Neural progenitor cell (in vitro differentiated cells): ENCODE data around the gene XPNPEP2. TPM values are rescaled to one million over a fixed set of nuclear protein-coding genes. Genes with fewer than 3 reads are reported as not detected.
A peak's percentile ranks its signal among the peaks of the same experiment; 100 is the strongest.

Experiments
- DNase-seq: peaks from one replicate; pipeline ENCODE4 v3.0.0-alpha.2; 2016; ENCODE audit warnings: low spot score
- H2AFZ ChIP-seq: fragments of 200-600 bp; sonication (generic); replicated peaks from 2 replicates; pipeline ENCODE4 v1.6.1; 2016; ENCODE audit warnings: antibody characterized with exemption
- H3F3A ChIP-seq: fragments of 200-600 bp; sonication (generic); 2 replicates; pipeline ENCODE4 v1.6.1; 2016; ENCODE audit warnings: antibody characterized with exemption, low read depth
- H3K27ac ChIP-seq: fragments of 200-600 bp; sonication (generic); 2 replicates; pipeline ENCODE4 v1.5.1; 2016; ENCODE audit warnings: mild to moderate bottlenecking
- H3K27me3 ChIP-seq: fragments of 200-600 bp; sonication (generic); 2 replicates; pipeline ENCODE4 v1.6.1; 2016; ENCODE audit warnings: mild to moderate bottlenecking, moderate library complexity
- H3K36me3 ChIP-seq: fragments of 200-600 bp; sonication (generic); 2 replicates; pipeline ENCODE4 v1.5.1; 2016
- H3K4me1 ChIP-seq: fragments of 200-600 bp; sonication (generic); 2 replicates; pipeline ENCODE4 v1.6.1; 2016; ENCODE audit warnings: mixed run types
- H3K4me2 ChIP-seq: fragments of 200-600 bp; sonication (generic); 2 replicates; pipeline ENCODE4 v1.6.1; 2016
- H3K4me3 ChIP-seq: fragments of 200-600 bp; sonication (generic); 2 replicates; pipeline ENCODE4 v1.5.1; 2016
- H3K79me2 ChIP-seq: fragments of 200-600 bp; sonication (generic); 2 replicates; pipeline ENCODE4 v1.6.1; 2016; ENCODE audit warnings: low read depth
- H3K9ac ChIP-seq: fragments of 200-600 bp; sonication (generic); 2 replicates; pipeline ENCODE4 v1.6.1; 2016
- H3K9me3 ChIP-seq: fragments of 200-600 bp; sonication (generic); 2 replicates; pipeline ENCODE4 v1.5.1; 2016; ENCODE audit warnings: low read depth
- H4K20me1 ChIP-seq: fragments of 200-600 bp; sonication (generic); 2 replicates; pipeline ENCODE4 v1.6.1; 2016; ENCODE audit warnings: low read depth
- H3K27ac Mint-ChIP-seq: 3 replicates; pipeline ENCODE4 v1.8.0; 2021; ENCODE audit warnings: mixed read lengths
- H3K27me3 Mint-ChIP-seq: 2 replicates; pipeline ENCODE4 v1.8.0; 2022; ENCODE audit warnings: low read depth, mild to moderate bottlenecking, inconsistent platforms, moderate library complexity, mixed read lengths; ENCODE audit not compliant: insufficient read depth
- H3K36me3 Mint-ChIP-seq: 3 replicates; pipeline ENCODE4 v1.8.0; 2021; ENCODE audit warnings: mixed read lengths
- H3K4me1 Mint-ChIP-seq: 3 replicates; pipeline ENCODE4 v1.8.0; 2021; ENCODE audit warnings: mixed read lengths
- H3K4me3 Mint-ChIP-seq: 3 replicates; pipeline ENCODE4 v1.8.0; 2021; ENCODE audit warnings: mild to moderate bottlenecking, moderate library complexity, mixed read lengths
- H3K9me3 Mint-ChIP-seq: 3 replicates; pipeline ENCODE4 v1.8.0; 2020; ENCODE audit warnings: mixed read lengths
- CTCF ChIP-seq: fragments of 200-600 bp; sonication (generic); IDR thresholded peaks from 2 replicates; pipeline ENCODE4 v1.5.1; 2017; ENCODE audit warnings: antibody characterized with exemption, mild to moderate bottlenecking
- EZH2 ChIP-seq: fragments of 200-600 bp; sonication (generic); IDR thresholded peaks from 2 replicates; pipeline ENCODE4 v1.6.1; 2017; ENCODE audit warnings: antibody characterized with exemption, mild to moderate bottlenecking, moderate library complexity
- EZH2phosphoT487 ChIP-seq: fragments of 200-600 bp; sonication (generic); IDR thresholded peaks from 2 replicates; pipeline ENCODE4 v1.6.1; 2017; ENCODE audit warnings: antibody characterized with exemption
- total RNA-seq: library from RNA; depleted of rRNA; stranded (reverse); fragments of >200 nt; gene quantifications from 2 replicates; pipeline ENCODE4 v1.2.3, GENCODE V29; 2015; ENCODE audit warnings: low replicate concordance

XPNPEP2 gene
- total RNA-seq, 1 donor from 2014 or later: 1.7 TPM

GRCh38 chrX:129755779-129756650 is 17.2 kb downstream of the XPNPEP2 start:
- Histone ChIP-seq H3K9ac (no peak overlapping the region), H3K27ac (no peak overlapping the region)
- peak overlapping the region; percentile 50 for H3K27ac Mint-ChIP-seq

DNA sequence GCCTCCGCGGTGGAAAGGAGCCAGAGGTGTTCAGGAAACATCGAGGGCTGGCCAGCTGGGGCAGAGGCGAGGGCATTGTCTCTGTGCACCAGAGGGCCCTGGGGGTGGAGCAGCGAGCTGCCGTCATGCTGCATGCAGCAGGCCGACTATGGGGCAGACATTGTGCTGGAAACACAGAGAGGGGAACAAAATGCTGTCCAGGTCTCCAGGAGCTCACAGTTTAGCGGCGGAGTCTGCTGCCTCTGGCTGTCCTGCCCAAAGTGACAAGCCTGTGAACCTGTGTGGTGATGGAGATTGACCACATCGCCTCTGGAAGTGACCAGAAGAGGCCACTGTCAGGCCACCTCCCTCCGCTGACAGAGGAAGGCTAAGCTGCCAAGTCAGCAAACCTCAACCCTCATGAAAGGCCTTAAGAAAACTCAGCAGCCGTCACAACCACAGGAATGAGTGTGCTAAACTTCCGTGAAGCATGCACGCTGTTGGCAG is 20.8 kb downstream of the XPNPEP2 start:
- H2AFZ ChIP-seq: no peak overlapping the region
- no peaks in the 10 kb centered on the region for H3K4me1 ChIP-seq
- no peak overlapping the region for H3K9ac ChIP-seq
- Mint-ChIP-seq H3K36me3 (no peaks in the 10 kb centered on the region), H3K4me1 (peaks cover 24% of the 10 kb centered on the region), H3K27ac (peak overlapping the region; percentile 78), H3K27me3 (peaks cover 8% of the 10 kb centered on the region), H3K4me3 (no peak overlapping the region), H3K9me3 (no peaks in the 10 kb centered on the region)
- H4K20me1 ChIP-seq: no peaks in the 10 kb centered on the region
- DNase-seq: peak; percentile 34
- no peak overlapping the region for H3K4me3 ChIP-seq
- TF ChIP-seq CTCF (no peak), EZH2phosphoT487 (no peak), EZH2 (no peak)
- no peaks in the 10 kb centered on the region for H3K79me2 ChIP-seq
- no peaks in the 10 kb centered on the region for H3K9me3 ChIP-seq
- H3K36me3 ChIP-seq: no peaks in the 10 kb centered on the region
- no peaks in the 10 kb centered on the region for H3F3A ChIP-seq
- no peak overlapping the region for H3K4me2 ChIP-seq
- H3K27me3 ChIP-seq: no peaks in the 10 kb centered on the region
- no peak overlapping the region for H3K27ac ChIP-seq

More at GRCh38 chrX:129755779-129756650, 17.2 kb downstream of the XPNPEP2 start:
- Histone ChIP-seq H3K27me3 (no peaks in the 10 kb centered on the region), H3K4me3 (no peak overlapping the region), H2AFZ (no peak overlapping the region), H3K36me3 (no peaks in the 10 kb centered on the region), H3F3A (no peaks in the 10 kb centered on the region), H3K79me2 (no peaks in the 10 kb centered on the region), H3K4me2 (no peak overlapping the region), H3K4me1 (no peaks in the 10 kb centered on the region), H3K9me3 (no peaks in the 10 kb centered on the region), H4K20me1 (no peaks in the 10 kb centered on the region)
- Mint-ChIP-seq H3K27me3 (peaks cover 12% of the 10 kb centered on the region), H3K36me3 (no peaks in the 10 kb centered on the region), H3K4me1 (peaks cover 36% of the 10 kb centered on the region), H3K9me3 (no peaks in the 10 kb centered on the region), H3K4me3 (no peak overlapping the region)
- DNase-seq: peak; percentile 36
- TF ChIP-seq EZH2: no peak
- TF ChIP-seq EZH2phosphoT487: no peak
- TF ChIP-seq CTCF: peak; percentile 20

GRCh38 chrX:129760155-129760554 is 21.4 kb downstream of the XPNPEP2 start:
- H3K4me1 Mint-ChIP-seq: peaks cover 21% of the 10 kb centered on the region
- Histone ChIP-seq H4K20me1 (no peaks in the 10 kb centered on the region), H3K9me3 (no peaks in the 10 kb centered on the region), H3K79me2 (no peaks in the 10 kb centered on the region), H2AFZ (no peak overlapping the region), H3K9ac (no peak overlapping the region), H3K4me2 (no peak overlapping the region), H3K36me3 (no peaks in the 10 kb centered on the region), H3F3A (no peaks in the 10 kb centered on the region), H3K4me3 (no peak overlapping the region), H3K4me1 (no peaks in the 10 kb centered on the region), H3K27me3 (no peaks in the 10 kb centered on the region), H3K27ac (no peak overlapping the region)
- H3K9me3 Mint-ChIP-seq: no peaks in the 10 kb centered on the region
- peak overlapping the region; percentile 78 for H3K27ac Mint-ChIP-seq
- no peak overlapping the region for H3K4me3 Mint-ChIP-seq
- no peak for TF ChIP-seq EZH2
- no peak for TF ChIP-seq EZH2phosphoT487
- no peak for TF ChIP-seq CTCF
- peaks cover 5% of the 10 kb centered on the region for H3K27me3 Mint-ChIP-seq
- DNase-seq: no peak
- H3K36me3 Mint-ChIP-seq: no peaks in the 10 kb centered on the region
